Left ventricle myocardium inferior (tissue), 1 donor: ENCODE measurements around the gene DAD1. TPM values are rescaled to one million over a fixed set of nuclear protein-coding genes. Genes with fewer than 3 reads are reported as not detected.
"Not testable (repeated sequence)": the region's sequence is repeated elsewhere in the genome, so short reads cannot be mapped to it uniquely, and the experiment has no call there.

Source experiments
- DNase-seq: peaks from one replicate; pipeline ENCODE4 v3.0.0-alpha.2; 2020
- H3K27ac ChIP-seq: fragments of 200-600 bp; replicated peaks from 2 replicates; pipeline ENCODE4 v1.8.0; 2021
- H3K27me3 ChIP-seq: fragments of 200-600 bp; 2 replicates; pipeline ENCODE4 v1.8.0; 2021; ENCODE audit warnings: low read depth
- H3K36me3 ChIP-seq: fragments of 200-600 bp; 2 replicates; pipeline ENCODE4 v1.8.0; 2021
- H3K4me1 ChIP-seq: fragments of 200-600 bp; 2 replicates; pipeline ENCODE4 v1.8.0; 2021
- H3K4me3 ChIP-seq: fragments of 200-600 bp; 2 replicates; pipeline ENCODE4 v1.8.0; 2021; ENCODE audit warnings: mild to moderate bottlenecking, moderate library complexity
- H3K9me3 ChIP-seq: fragments of 200-600 bp; replicated peaks from 2 replicates; pipeline ENCODE4 v1.8.0; 2021
- CTCF ChIP-seq: fragments of 200-600 bp; IDR thresholded peaks from 2 replicates; pipeline ENCODE4 v1.8.0; 2021; ENCODE audit warnings: antibody characterized with exemption, mild to moderate bottlenecking, borderline replicate concordance
- intact Hi-C: fragments of 100-400 bp; cut with micrococcal nuclease; formaldehyde crosslinking; loops from one replicate; pipeline ENCODE4 v1.11.0; 2022
- long read RNA-seq: library from polyadenylated mRNA; unstranded; transcript quantifications from one replicate; pipeline ENCODE4 v2.0.0, GENCODE V29; 2021
- total RNA-seq: library from RNA; stranded (reverse); fragmentation: NEBNext Ultra II Directional; extraction: Animal tissue kit (Norgen Biotek cat#: 25700); gene quantifications from one replicate; pipeline ENCODE4 v1.2.1, GENCODE V29; 2021
- donor health status: DM: no; HTN: yes; CAD: no; lungs with severe emphysema.

DAD1 gene
- total RNA-seq, result 118 TPM
- long read RNA-seq, transcript DAD1-201 (3 exons, 731 nt), result major isoform, 69 of 71 reads
- long read RNA-seq, partial matches to known transcripts, result 2 of 71 reads
- long read RNA-seq, other reads (novel, unspliced or antisense), result 0 of 71 reads

- peaks cover 56% of the 10 kb centered on the region for H3K4me1 ChIP-seq
- H3K4me3 ChIP-seq, result peak within 1 kb of the TSS; percentile 88
- DNase-seq, result peak; percentile 97
- no peaks in the 10 kb centered on the region for H3K9me3 ChIP-seq
- peaks cover 4% of the 10 kb centered on the region for H3K36me3 ChIP-seq
- H3K27ac ChIP-seq, result peak within 1 kb of the TSS; percentile 89
- intact Hi-C loops, result no loop called here
- no peaks in the 10 kb centered on the region for H3K27me3 ChIP-seq
- no peak for TF ChIP-seq CTCF
Measured at GRCh38 chr14:22589096-22589839, at the start of gene DAD1. Gene DAD1 (minus strand): TSS chr14:22589224. CDS start chr14:22589157, 67 bp downstream.

GRCh38 chr14:22635980-22636379 lies 47.0 kb upstream of the DAD1 start:
- intact Hi-C loops, H3K4me1 ChIP-seq, H3K4me3 ChIP-seq, H3K9me3 ChIP-seq, DNase-seq, H3K36me3 ChIP-seq, H3K27ac ChIP-seq, H3K27me3 ChIP-seq: not testable (repeated sequence)

GRCh38 chr14:22634233-22634900 lies 45.3 kb upstream of the DAD1 start:
- peaks cover 3% of the 10 kb centered on the region for H3K27me3 ChIP-seq
- no peaks in the 10 kb centered on the region for H3K36me3 ChIP-seq
- H3K4me3 ChIP-seq, result no peak overlapping the region
- no peak overlapping the region for H3K27ac ChIP-seq
- H3K9me3 ChIP-seq, result no peaks in the 10 kb centered on the region
- no peak for TF ChIP-seq CTCF
- DNase-seq, result no peak
- H3K4me1 ChIP-seq, result no peaks in the 10 kb centered on the region
- intact Hi-C loops, result no loop called here

- H3K9me3 ChIP-seq, result no peaks in the 10 kb centered on the region
- H3K4me3 ChIP-seq, result no peak overlapping the region
- no peaks in the 10 kb centered on the region for H3K36me3 ChIP-seq
- H3K4me1 ChIP-seq, result no peaks in the 10 kb centered on the region
- intact Hi-C loops, result no loop called here
- no peak for TF ChIP-seq CTCF
- no peak overlapping the region for H3K27ac ChIP-seq
- peaks cover 3% of the 10 kb centered on the region for H3K27me3 ChIP-seq
- no peak for DNase-seq
Measured at GRCh38 chr14:22630486-22630885, 41.5 kb upstream of the DAD1 start.

- DNase-seq, result no peak
- H3K36me3 ChIP-seq, result no peaks in the 10 kb centered on the region
- H3K4me3 ChIP-seq, result no peak overlapping the region
- H3K9me3 ChIP-seq, result no peaks in the 10 kb centered on the region
- H3K27me3 ChIP-seq, result peaks cover 3% of the 10 kb centered on the region
- intact Hi-C loops, result no loop called here
- no peak for TF ChIP-seq CTCF
- no peaks in the 10 kb centered on the region for H3K4me1 ChIP-seq
- no peak overlapping the region for H3K27ac ChIP-seq
Measured at GRCh38 chr14:22630066-22630465, 41.0 kb upstream of the DAD1 start.

- Histone ChIP-seq H3K4me3 (no peak overlapping the region), H3K27ac (no peak overlapping the region), H3K9me3 (no peaks in the 10 kb centered on the region), H3K36me3 (no peaks in the 10 kb centered on the region), H3K27me3 (peaks cover 3% of the 10 kb centered on the region), H3K4me1 (no peaks in the 10 kb centered on the region)
- no peak for DNase-seq
- intact Hi-C loops, result no loop called here
- TF ChIP-seq CTCF, result no peak
Measured at GRCh38 chr14:22629361-22629760, 40.3 kb upstream of the DAD1 start.
